Thyroid gland (tissue), 4 donors: ENCODE data around the gene CCP110. TPM values are rescaled to one million over a fixed set of nuclear protein-coding genes. Genes with fewer than 3 reads are reported as not detected.
"Not testable (repeated sequence)": the region's sequence is repeated elsewhere in the genome, so short reads cannot be mapped to it uniquely, and the experiment has no call there.

ENCODE experiments used
- DNase-seq, 2 donors: peaks; one replicate each; pipeline ENCODE4 v3.0.0-alpha.2; 2019
- H3K27ac ChIP-seq, 3 donors: fragments of 200-600 bp; sonication (generic); 1 replicate in 2 of 3; 2 replicates in 1 of 3; pipeline ENCODE4 v1.5.1; 2016 to 2019; ENCODE audit warnings: mild to moderate bottlenecking in 1 of 3, moderate library complexity in 1 of 3
- H3K27me3 ChIP-seq: fragments of 200-600 bp; sonication (generic); one replicate; pipeline ENCODE4 v1.5.1; 2019
- H3K36me3 ChIP-seq, 2 donors: fragments of 200-600 bp; sonication (generic); one replicate each; pipeline ENCODE4 v1.5.1; 2016 to 2019
- H3K4me1 ChIP-seq, 2 donors: fragments of 200-600 bp; sonication (generic); one replicate each; pipeline ENCODE4 v1.5.1; 2017 to 2019
- H3K4me3 ChIP-seq, 3 donors: fragments of 200-600 bp; sonication (generic); replicated peaks in 1 of 3; 1 replicate in 2 of 3; 2 replicates in 1 of 3; pipeline ENCODE4 v1.5.1; 2016; ENCODE audit warnings: mild to moderate bottlenecking in 1 of 3
- H3K9me3 ChIP-seq: fragments of 200-600 bp; sonication (generic); one replicate; pipeline ENCODE4 v1.5.1; 2017
- POLR2A ChIP-seq, 2 donors: fragments of 450-650 bp; IDR thresholded peaks; one replicate each; pipeline ENCODE4 v1.6.1; 2017; ENCODE audit warnings: antibody characterized with exemption in 2 of 2, mild to moderate bottlenecking in 2 of 2, moderate library complexity in 1 of 2
- WGBS, 2 donors: methylation state at CpG; one replicate each; pipeline ENCODE4 v1.1.5; 2017; 5-methylcytosine and 5-hydroxymethylcytosine counted together
- intact Hi-C: fragments of 100-400 bp; cut with DNase I; formaldehyde crosslinking; loops from one replicate; pipeline ENCODE4 v1.15.1; 2023
- total RNA-seq, 4 donors: library from RNA; depleted of rRNA; stranded (reverse); fragments of >200 nt; gene quantifications; one replicate each; pipeline ENCODE4 v1.2.3, GENCODE V29; 2016
- TF ChIP-seq, protein P1 (sequence below), 6 experiments: fragments of 200-600 bp in 3 of 6; fragments of 450-650 bp in 3 of 6; sonication (generic) in 3 of 6; IDR thresholded peaks; one replicate each; pipeline ENCODE4 v1.5.1; 2016 to 2019; ENCODE audit warnings: antibody characterized with exemption in 6 of 6, mild to moderate bottlenecking in 2 of 6, inconsistent platforms in 1 of 6, moderate library complexity in 1 of 6

CCP110 gene
- total RNA-seq, 4 donors from 2014 or later: 19.5 to 27.8 (median 24.0) TPM

DNA sequence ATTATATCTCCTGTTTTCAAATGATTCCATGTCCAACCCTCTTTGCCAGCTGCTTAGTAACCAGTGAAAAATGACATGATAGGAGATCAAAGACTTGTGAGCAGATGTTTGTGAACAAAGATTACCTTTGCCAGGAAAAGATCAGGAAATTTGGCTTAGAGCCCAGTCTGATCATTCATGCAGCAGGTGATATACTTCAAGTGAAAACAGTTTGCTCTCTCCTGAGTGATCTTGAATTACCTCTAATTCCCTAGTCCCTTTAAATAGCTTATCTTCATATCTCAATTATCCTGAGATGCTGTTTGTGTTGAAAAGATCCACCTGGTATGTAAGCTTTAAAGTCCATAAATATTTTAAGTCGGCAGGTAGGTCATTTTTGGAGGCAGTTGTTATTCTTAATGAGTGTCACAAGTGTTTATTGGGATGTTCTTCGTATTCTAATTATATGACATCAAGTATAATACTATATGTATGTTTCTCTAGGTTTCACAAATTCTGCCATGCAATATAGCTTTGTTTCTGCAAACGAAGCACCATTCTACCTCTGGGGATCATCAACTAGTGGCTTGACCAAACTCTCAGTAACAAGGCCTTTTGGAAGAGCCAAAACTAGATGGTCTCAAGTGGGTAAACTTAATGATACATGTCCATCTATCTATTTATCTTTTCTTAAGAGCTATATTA lies 18.5 kb downstream of the CCP110 start:
- H3K4me3 ChIP-seq: no peak overlapping the region
- 71% methylated on average over 3 of the region's 3 CpGs for WGBS, 2 donors
- H3K27me3 ChIP-seq: no peaks in the 10 kb centered on the region
- no peaks in the 10 kb centered on the region for H3K9me3 ChIP-seq
- DNase-seq: no peak
- intact Hi-C loops: no loop called here
- peaks cover 0 to 5% of the 10 kb centered on the region in 2 donors for H3K4me1 ChIP-seq
- H3K27ac ChIP-seq: no peak overlapping the region
- H3K36me3 ChIP-seq: peaks cover 11 to 32% of the 10 kb centered on the region in 2 donors
- TF ChIP-seq POLR2A (IDR thresholded peaks at IDR 0.05): no peak
- TF ChIP-seq, protein P1, sequence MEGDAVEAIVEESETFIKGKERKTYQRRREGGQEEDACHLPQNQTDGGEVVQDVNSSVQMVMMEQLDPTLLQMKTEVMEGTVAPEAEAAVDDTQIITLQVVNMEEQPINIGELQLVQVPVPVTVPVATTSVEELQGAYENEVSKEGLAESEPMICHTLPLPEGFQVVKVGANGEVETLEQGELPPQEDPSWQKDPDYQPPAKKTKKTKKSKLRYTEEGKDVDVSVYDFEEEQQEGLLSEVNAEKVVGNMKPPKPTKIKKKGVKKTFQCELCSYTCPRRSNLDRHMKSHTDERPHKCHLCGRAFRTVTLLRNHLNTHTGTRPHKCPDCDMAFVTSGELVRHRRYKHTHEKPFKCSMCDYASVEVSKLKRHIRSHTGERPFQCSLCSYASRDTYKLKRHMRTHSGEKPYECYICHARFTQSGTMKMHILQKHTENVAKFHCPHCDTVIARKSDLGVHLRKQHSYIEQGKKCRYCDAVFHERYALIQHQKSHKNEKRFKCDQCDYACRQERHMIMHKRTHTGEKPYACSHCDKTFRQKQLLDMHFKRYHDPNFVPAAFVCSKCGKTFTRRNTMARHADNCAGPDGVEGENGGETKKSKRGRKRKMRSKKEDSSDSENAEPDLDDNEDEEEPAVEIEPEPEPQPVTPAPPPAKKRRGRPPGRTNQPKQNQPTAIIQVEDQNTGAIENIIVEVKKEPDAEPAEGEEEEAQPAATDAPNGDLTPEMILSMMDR (IDR thresholded peaks at IDR 0.05): no peak

DNA sequence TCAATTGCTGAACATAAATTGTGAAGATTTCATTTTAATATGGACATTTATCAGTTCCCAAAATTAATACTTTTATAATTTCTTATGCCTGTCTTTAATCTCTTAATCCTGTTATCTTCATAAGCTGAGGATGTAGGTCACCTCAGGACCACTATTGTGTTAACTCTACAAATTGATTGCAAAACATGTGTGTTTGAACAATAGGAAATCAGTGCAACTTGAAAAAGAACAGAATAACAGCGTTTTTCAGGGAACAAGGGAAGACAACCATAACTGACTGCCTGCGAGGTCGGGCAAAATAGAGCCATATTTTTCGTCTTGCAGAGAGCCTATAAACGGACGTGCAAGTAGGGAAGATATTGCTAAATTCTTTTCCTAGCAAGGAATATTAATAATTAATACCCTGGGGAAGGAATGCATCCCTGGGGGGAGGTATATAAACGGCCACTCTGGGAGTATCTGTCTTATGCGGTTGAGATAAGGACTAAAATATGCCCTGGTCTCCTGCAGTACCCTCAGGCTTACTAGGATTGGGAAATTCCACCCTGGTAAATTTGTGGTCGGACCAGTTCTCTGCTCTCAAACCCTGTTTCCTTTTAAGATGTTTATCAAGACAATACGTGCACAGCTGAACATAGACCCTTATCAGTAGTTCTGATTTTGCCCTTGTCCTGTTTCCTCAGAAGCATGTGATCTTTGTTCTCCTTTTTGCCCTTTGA lies 19.7 kb downstream of the CCP110 start:
- H3K9me3 ChIP-seq, H3K27me3 ChIP-seq, H3K4me1 ChIP-seq, intact Hi-C loops, DNase-seq, H3K4me3 ChIP-seq, H3K27ac ChIP-seq: not testable (repeated sequence)
- H3K36me3 ChIP-seq: peaks cover 17 to 32% of the 10 kb centered on the region in 2 donors
- 91 to 93% methylated on average over 10 of the region's 10 CpGs for WGBS, 2 donors

GRCh38 chr16:19548144-19548543 lies 24.4 kb downstream of the CCP110 start:
- Histone ChIP-seq H3K4me1 (no peaks in the 10 kb centered on the region), H3K36me3 (peaks cover 13 to 43% of the 10 kb centered on the region in 2 donors), H3K9me3 (no peaks in the 10 kb centered on the region), H3K27ac (no peak overlapping the region), H3K27me3 (no peaks in the 10 kb centered on the region), H3K4me3 (no peak overlapping the region)
- TF ChIP-seq, protein P1 (IDR thresholded peaks at IDR 0.05): no peak
- no peak for TF ChIP-seq POLR2A (IDR thresholded peaks at IDR 0.05)
- intact Hi-C loops: no loop called here
- WGBS, 2 donors: 97 to 98% methylated on average over 3 of the region's 3 CpGs
- DNase-seq: no peak

GRCh38 chr16:19549673-19550072 lies 25.9 kb downstream of the CCP110 start:
- intact Hi-C loops: no loop called here
- TF ChIP-seq, protein P1 (IDR thresholded peaks at IDR 0.05): no peak
- TF ChIP-seq POLR2A (IDR thresholded peaks at IDR 0.05): no peak

DNA sequence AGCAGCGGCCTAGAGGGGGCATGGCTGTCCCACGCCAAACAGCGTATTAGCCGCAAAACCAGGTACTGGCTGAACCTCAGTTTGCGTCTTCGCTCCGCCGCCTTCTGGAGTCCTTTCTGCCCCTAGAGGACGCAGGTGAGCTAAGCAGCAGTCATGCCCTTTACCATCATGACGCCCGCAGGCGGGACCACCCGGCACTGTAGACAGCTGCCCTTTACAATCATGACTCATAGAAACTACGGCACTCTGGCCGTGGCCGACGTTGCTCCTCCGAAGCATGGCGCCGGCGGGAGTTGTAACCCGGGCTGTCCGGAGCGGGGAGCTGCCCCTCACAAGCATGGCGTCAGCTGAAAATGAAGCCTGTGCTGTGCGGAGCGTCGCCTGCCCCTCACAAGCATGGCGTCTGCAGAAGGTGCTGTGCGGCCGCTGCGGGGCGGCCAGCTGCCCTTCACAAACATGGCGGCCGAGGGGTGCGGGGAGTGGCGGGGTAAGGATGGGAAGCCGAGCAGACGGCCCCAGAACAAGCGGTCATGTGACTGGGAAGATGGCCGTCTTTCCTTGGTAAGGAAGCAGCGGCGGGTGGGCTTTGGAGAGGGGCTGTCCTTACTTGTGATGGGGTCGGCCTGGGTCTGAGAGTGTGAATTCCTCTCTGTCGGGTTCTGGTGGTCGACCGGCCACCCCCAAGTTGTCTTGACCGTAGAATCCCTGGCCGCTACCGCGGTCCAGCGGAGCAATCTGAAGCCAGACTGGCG lies 31.6 kb downstream of the CCP110 start, which contains the start of gene VPS35L:
VPS35L (plus strand) TSS at position 518 of the 752 bp plus-strand sequence; CDS start at position 545, 27 bp downstream.
- peak in 1 of 2 donors; percentile 58 for TF ChIP-seq POLR2A (IDR thresholded peaks at IDR 0.05)
- TF ChIP-seq, protein P1 (IDR thresholded peaks at IDR 0.05): peak; percentile 20 to 77 (median 72)
- Histone ChIP-seq H3K27ac (peak within 1 kb of the TSS; percentile 85 to 92 (median 91)), H3K9me3 (no peaks in the 10 kb centered on the region), H3K4me3 (peak within 1 kb of the TSS; percentile 35 to 66 (median 63)), H3K36me3 (peaks cover 0 to 10% of the 10 kb centered on the region in 2 donors), H3K27me3 (no peaks in the 10 kb centered on the region), H3K4me1 (peaks cover 0 to 11% of the 10 kb centered on the region in 2 donors)
- WGBS, 2 donors: 0 to 6% methylated on average over 15 to 40 of the region's 53 CpGs
- DNase-seq: peak; percentile 97 to 98
- intact Hi-C loops: loop anchor here (5.0 kb wide), 1 partner anchor 33 kb away; the partner anchor contains the start of genes CCP110 and GDE1

More at GRCh38 chr16:19549673-19550072, 25.9 kb downstream of the CCP110 start:
- Histone ChIP-seq H3K4me3 (no peak overlapping the region), H3K36me3 (peaks cover 10 to 37% of the 10 kb centered on the region in 2 donors), H3K4me1 (peaks cover 0 to 2% of the 10 kb centered on the region in 2 donors), H3K27me3 (no peaks in the 10 kb centered on the region), H3K27ac (no peak overlapping the region), H3K9me3 (no peaks in the 10 kb centered on the region)
- no peak for DNase-seq
